ENCODE measurements around the gene VPS37C.

The VPS37C gene

DNA sequence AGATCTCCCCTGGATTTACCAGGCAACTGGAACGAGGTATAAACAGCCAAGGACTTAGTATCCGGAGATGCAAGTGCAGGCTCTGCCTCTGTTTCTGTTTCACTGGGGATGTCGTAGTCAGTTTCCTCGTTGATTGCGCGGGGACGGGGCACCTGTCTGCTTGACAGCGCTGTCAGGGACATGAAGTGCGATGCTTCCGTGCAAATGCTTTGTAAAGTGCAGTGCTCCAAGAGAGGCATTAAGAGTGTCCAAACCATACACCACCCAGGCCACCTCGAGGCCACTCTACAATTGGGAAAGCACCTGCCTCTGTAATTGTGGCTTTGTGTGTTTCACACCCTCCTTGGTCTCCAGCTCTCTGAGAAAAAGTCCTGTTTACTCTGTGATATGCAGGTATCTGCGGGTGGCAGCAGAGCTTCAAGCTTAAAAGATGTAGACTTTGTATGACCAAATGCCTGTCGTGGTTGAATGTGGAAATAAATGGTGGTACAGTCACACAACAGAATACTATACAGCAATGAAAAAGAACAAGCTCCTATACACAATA, 77.6 kb downstream of the VPS37C start:
- no peak for DNase-seq (ENCODE audit: low read depth)

DNA sequence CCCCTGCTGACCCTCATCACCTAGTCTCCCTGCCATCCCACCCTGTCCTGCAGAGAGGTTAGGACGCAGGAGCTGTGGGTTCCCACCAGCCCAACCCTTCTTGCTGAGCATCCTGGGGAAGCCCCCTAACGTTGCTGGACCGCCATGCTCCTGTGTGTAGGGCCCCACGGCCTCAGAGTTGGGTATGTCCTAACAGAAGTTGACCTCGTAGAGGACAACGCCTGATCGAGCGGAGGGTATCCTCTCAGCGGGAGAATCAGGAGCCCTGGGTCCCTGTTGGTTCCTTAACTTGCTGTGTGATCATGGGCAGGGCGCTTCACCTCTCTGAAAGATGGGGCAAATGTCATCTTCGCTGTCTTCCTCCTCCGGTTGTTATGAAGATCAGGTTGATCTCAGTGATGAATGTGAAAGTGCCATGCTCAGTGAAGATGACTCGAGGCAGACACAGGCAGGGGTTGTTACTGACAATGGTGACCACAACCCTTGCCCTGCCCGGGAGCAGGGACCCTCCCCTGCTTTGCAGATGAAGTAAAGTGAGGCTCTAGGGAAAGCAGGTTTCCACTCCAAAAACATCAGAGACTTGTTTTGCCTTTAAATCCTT, 78.2 kb downstream of the VPS37C start:
- no peak overlapping the region for H3K4me3 ChIP-seq (ENCODE audit: control insufficient read depth, low read depth, low read length)
- TF ChIP-seq, protein P1, sequence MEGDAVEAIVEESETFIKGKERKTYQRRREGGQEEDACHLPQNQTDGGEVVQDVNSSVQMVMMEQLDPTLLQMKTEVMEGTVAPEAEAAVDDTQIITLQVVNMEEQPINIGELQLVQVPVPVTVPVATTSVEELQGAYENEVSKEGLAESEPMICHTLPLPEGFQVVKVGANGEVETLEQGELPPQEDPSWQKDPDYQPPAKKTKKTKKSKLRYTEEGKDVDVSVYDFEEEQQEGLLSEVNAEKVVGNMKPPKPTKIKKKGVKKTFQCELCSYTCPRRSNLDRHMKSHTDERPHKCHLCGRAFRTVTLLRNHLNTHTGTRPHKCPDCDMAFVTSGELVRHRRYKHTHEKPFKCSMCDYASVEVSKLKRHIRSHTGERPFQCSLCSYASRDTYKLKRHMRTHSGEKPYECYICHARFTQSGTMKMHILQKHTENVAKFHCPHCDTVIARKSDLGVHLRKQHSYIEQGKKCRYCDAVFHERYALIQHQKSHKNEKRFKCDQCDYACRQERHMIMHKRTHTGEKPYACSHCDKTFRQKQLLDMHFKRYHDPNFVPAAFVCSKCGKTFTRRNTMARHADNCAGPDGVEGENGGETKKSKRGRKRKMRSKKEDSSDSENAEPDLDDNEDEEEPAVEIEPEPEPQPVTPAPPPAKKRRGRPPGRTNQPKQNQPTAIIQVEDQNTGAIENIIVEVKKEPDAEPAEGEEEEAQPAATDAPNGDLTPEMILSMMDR (IDR thresholded peaks at IDR 0.05; ENCODE audit: control insufficient read depth, insufficient read depth, low read depth, low read length, missing control alignments) = no peak
- DNase-seq (ENCODE audit: low read depth) = no peak

More for the DNA sequence above, 77.6 kb downstream of the VPS37C start:
- no peak overlapping the region for H3K4me3 ChIP-seq (ENCODE audit: control insufficient read depth, low read depth, low read length)
- TF ChIP-seq, protein P1 (IDR thresholded peaks at IDR 0.05; ENCODE audit: control insufficient read depth, insufficient read depth, low read depth, low read length, missing control alignments) = no peak

DNA sequence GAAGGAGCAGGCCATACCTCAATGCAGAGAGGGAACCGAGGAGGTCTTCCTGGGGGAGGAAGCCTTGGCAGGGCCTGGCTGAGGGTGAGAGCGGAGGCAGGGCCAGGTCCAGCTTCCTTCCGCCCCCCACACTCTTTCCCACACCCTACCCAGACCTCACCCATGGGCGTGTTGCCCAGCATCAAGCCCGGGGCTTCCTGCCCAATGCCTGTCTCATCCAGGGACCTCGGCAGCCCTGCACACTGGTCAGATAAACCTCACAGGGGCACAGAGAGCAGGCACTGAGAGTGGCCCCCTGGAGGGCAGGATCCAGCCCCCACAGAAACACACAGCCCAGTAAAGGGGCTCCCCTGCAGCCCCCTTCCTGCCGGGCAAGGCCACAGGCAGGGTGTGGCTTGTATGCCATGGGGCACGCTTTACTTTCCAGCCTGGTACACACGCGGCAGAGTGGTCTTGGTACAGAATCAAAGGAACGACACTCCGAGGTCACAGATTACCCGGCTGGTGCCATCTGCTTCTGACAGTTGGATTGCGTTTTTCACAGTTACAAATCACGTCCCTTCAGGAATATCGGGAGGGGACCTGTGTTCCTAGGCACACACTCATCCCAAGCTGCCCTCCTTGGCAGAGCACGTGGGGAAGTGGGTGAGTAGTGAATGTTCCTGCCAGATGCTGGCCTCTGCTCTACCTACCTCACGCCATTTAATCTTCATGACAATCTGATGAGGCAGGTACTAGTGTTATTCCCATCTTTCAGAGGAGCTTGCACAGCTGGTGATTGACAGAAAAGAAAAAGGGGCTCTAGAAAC, 79.0 kb downstream of the VPS37C start:
- TF ChIP-seq, protein P1 (IDR thresholded peaks at IDR 0.05; ENCODE audit: control insufficient read depth, insufficient read depth, low read depth, low read length, missing control alignments) = no peak

DNA sequence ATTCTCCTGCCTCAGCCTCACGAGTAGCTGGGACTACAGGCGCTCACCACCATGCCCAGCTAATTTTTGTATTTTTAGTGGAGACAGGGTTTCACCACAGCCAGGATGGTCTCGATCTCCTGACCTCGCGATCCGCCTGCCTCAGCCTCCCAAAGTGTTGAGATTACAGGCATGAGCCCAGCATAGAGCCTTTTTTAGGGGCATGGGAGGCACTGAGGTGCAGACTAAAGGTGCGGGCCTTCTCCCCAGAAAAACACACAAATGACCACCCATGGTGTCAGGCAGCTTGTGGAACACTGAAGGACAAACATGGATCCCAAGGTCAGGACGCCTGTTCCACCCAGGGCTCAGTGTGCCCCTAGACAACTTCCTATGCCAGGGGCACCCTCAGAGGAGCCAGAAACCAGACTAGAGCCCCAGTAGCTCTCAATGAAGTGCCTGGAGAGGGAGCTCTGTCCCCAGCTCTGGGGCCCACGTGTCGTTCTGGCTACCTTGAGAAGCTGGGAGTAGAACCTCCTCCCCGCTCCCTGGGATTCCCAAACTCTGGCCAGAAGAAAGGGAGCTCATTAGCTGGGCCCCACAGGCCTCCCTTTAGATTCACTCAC, 80.1 kb downstream of the VPS37C start:
- no peak overlapping the region for H3K4me3 ChIP-seq (ENCODE audit: control insufficient read depth, low read depth, low read length)
- TF ChIP-seq, protein P1 (IDR thresholded peaks at IDR 0.05; ENCODE audit: control insufficient read depth, insufficient read depth, low read depth, low read length, missing control alignments) = no peak
- no peak for DNase-seq (ENCODE audit: low read depth)

More for the DNA sequence above, 79.0 kb downstream of the VPS37C start:
- DNase-seq (ENCODE audit: low read depth) = no peak
- H3K4me3 ChIP-seq (ENCODE audit: control insufficient read depth, low read depth, low read length) = no peak overlapping the region

DNA sequence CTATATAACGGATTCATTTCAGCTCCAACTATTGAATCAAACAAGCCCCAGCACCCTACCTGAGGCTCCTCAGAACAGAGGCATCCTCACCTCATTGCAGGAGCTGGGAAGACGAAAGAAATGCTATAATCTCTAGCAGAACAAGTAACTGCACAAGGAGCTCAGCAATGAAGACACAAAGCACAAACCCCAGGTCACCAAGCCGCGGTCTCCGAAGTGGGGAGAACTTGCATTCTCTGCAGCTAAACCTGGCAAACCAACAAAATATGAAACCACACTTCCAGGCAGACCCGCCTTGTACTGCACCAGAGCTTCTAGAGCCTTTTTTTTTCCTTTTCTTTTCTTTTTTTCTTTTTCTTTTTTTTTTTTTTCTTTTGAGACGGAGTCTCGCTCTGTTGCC, 80.7 kb downstream of the VPS37C start:
- no peak for DNase-seq (ENCODE audit: low read depth)
- TF ChIP-seq, protein P1 (IDR thresholded peaks at IDR 0.05; ENCODE audit: control insufficient read depth, insufficient read depth, low read depth, low read length, missing control alignments) = no peak

More for the DNA sequence above, 80.7 kb downstream of the VPS37C start:
- H3K4me3 ChIP-seq (ENCODE audit: control insufficient read depth, low read depth, low read length) = no peak overlapping the region

Measured in AG09309 (cell line).